Embryonic facial prominence (tissue), 1 donor: ENCODE results near the gene SH3BGRL2.

Experiments
- DNase-seq: peaks from one replicate; pipeline ENCODE4 v3.0.0-alpha.2; 2016; ENCODE audit errors: extremely low spot score

SH3BGRL2 gene

DNA sequence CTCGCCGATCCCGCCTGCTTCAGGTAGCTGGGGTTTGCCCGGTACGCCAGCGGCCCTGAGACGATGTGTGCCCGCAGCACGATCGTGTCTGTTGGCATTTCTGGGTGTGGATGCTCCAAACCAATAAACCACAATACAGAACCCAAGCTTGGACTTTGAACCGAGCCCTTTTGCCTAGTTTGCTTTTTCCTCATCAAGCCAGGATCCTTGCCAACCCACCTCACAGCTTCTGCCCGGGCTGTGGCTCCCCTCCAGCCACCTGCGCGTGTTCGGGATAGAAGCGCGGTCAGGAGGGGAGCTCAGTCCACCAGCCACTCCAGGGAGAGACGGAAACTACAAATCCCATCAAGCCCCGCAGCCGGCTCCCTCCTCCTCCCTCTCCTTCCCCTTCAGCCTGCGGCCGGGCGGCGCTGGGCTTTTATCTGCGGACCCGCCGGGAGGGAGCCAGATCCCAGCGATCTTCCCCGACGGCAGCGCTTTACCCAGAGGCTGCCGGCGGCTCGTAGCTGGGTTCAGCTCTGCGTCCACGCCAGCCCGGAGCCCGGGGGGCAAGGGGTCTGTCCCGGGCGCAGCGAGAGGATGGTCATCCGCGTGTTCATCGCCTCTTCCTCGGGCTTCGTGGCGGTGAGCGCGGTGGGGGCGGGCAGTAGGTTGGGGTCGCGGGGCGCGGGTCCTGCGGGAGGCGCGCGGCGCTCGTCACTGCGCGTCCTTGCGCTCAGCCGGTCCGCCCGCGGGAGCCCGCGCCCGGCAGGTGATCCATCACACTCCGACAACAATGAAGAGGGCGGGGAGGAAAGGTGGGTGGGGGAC lies at the start of gene SH3BGRL2:
Gene SH3BGRL2 (plus strand): TSS at position 447 of the 810 bp plus-strand sequence. CDS start 133 bp downstream, at position 580.
- DNase-seq, result peak; percentile 56

GRCh38 chr6:79584332-79584731 lies 46.8 kb upstream of the SH3BGRL2 start:
- no peak for DNase-seq

GRCh38 chr6:79586548-79586947 lies 44.6 kb upstream of the SH3BGRL2 start:
- no peak for DNase-seq

DNA sequence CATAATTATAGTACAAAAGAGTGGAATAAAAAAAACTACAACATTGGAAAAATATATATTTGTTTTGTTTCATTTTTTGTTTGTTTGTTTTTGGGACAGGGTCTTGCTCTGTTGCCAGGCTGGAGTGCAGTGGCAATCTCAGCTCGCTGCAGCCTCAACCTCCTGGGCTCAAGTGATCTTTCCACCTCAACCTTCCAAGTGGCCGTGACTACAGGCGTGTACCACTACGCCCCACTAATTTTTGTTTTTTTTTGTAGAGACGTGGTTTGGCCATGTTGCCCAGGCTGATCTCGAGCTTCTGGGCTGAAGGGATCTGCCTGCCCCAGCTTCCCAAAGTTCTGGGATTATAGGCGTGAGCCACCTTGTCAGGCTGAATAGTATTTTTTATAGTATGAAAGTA lies 41.4 kb upstream of the SH3BGRL2 start:
- DNase-seq, result no peak

GRCh38 chr6:79597155-79597554 lies 34.0 kb upstream of the SH3BGRL2 start:
- DNase-seq, result no peak

DNA sequence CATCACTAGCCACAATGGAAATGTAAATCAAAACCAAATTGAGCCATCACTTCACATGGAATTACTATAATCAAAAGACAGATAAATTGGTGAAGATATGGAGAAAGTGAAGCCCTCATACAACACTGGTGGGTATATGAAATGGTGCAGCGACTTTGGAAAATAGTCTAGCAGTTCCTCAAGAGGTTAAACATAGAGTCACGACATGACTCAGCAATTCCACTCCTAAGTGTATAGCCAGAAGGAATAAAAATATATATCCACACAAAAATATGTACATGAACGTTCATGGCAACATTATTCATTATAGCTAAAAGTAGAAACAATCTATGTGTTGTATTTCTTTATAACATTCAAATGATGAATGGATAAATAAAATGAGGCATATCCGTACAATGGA lies 33.1 kb upstream of the SH3BGRL2 start:
- DNase-seq, result no peak

GRCh38 chr6:79599725-79600259 lies 31.3 kb upstream of the SH3BGRL2 start:
- no peak for DNase-seq

GRCh38 chr6:79600313-79600712 lies 30.8 kb upstream of the SH3BGRL2 start:
- DNase-seq, result no peak

- DNase-seq, result no peak
Measured at GRCh38 chr6:79600812-79601609, 30.1 kb upstream of the SH3BGRL2 start.

DNA sequence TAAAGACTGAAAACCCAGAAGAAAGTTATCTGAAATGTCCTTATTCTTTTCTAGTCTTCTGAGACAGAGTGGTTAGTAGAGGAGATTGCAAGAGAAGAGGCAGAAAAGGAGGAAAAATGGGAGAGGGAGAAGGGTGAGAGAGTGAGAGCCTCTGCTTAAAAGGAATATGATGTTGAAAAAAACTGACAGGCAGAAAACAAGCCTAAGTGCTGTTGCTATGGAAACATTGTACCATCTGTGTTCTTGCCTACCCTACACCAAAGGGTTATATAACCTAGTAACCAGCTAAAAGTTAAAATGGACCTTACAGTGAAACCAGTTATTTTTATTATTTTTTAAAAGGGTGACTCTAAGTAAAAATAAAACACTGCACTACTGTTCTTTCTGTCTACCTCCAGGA lies 28.3 kb upstream of the SH3BGRL2 start:
- DNase-seq, result no peak

DNA sequence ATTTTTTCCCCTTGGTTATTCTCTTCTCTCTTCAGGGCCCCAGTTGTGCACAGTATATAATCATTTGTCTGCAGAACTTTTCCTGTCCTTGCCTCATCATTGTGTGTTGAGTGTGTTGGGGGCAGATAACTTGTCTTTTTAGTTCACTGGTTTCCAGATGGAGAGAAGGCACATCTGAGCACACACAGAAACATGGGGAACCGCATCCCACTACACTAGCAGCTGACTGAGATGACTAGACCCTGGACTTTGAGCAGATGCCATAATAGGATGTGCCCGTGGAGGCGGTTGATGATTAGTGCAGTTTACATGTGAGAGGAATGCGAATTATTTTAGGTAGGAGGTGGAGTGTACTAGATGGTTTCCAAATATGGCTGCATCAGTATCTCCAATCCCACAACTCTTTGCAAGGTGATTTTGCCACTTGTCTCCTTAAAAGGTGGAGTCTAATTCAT lies 26.5 kb upstream of the SH3BGRL2 start:
- no peak for DNase-seq

DNA sequence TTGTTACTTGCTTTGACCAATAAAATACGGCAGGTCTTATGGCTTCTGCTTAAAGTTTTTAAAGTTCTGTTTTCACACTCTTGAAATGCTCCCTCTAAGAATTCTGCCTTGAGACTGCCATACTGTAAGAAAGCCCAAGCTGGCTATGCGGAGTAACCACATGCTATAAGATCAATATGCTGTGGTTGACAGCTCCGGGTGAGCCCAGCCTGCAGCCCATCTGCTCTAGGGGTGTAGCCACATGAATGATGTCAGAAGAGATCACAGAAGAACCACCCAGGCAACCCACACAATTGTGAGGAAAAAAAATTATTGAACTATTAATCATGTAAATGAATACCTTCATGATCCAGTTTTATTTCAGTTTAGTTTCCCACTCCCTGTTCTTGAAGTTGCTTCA lies 26.1 kb upstream of the SH3BGRL2 start:
- no peak for DNase-seq

DNA sequence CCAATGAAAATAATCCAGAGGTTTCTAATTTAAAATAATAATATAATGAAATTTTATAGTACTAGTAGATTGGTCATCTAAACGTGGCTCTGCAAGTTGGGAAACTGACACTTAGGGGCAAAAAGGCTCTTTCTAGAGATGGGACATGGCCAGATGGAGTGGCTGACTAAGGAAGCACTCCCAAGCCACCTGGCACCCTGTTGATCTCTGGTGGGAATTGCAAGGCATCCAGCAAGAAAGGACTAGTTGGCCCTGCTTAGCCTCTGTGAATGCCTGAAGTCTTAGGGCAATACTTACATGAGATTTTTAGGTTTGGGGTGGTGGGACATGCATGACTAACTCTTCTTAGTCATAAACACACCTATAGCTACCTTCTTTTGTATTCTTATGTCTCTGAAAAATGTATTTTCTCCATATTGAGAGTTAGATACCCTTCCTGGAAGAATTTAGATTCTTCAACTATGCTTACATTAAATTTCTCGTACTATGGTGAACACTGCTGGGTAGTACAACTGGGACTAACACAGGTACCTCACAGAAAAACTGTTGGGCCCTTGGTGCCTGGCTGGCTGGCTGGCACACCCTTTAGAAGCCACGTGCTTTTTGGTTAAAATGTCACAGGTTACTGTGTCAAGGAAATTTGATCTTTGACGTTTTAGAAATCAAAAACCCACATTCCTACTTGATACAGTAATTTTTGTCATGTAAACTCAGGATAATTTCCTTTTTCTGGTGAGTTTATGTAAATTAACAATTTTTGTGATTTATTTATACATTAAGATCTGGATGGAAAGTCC lies 25.0 kb upstream of the SH3BGRL2 start:
- no peak for DNase-seq

DNA sequence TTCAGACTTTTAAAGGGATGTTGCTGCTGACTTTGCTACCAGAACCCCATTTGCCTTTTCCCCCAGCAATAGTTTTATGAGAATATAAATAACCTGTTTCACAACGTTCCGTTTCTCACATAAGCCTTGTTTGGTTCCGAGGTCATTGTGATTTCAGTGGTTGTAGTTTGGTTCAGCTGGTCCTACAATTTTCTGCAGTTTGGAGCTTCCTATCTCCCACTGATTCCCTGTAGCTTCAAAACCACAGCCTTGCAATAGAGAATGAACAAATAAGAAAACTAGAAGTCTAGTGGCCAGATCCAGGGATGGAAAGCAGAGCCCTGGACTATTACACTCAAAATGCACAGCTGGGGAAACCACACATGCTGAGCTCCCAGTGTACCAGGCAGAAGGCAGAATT lies 24.1 kb upstream of the SH3BGRL2 start:
- no peak for DNase-seq

- DNase-seq, result no peak
Measured at GRCh38 chr6:79608334-79609224, 22.6 kb upstream of the SH3BGRL2 start.

DNA sequence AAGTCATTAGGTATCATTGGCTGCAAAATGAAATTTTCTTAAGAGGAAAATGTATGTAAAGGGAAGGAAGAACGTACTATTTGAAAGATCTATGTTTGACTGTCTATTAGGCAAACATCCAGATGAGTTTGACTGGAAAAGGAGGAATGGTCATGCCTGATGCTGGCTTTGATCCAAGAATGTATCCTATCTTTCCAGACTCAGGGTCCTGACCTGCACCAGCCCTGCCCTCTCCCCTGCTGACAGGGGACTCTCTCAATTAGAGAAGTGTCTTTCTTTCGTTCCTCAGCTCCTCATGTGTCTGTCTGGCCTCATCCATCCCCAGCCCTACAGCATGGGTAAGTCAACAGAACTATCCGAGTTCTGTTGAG lies 21.9 kb upstream of the SH3BGRL2 start:
- no peak for DNase-seq

GRCh38 chr6:79610306-79611009 lies 20.7 kb upstream of the SH3BGRL2 start:
- DNase-seq, result no peak

- no peak for DNase-seq
Measured at GRCh38 chr6:79612457-79612856, 18.7 kb upstream of the SH3BGRL2 start.

GRCh38 chr6:79612918-79613317 lies 18.2 kb upstream of the SH3BGRL2 start:
- DNase-seq, result no peak

DNA sequence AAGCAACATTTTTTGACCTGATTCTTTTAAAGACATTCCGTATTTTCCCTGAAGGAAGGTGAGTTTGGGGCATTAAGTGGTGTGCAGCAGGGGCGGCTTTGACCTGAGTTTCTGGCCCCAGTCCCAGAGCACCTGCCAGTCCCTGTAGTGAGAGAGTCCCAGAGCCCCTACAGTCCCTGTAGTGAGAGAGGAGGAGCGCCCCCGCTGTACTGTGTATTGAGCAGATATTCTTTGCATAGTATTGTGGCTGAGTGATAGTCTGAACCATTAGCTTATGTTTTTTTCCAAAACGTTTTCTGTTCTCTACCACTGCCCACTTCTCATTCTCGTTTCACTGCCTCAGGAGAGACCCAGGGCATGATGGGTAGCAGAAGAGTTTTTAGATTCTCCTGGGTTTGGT lies 17.2 kb upstream of the SH3BGRL2 start:
- DNase-seq, result no peak
